Measurements from ENCODE around the gene POC1B.
A peak's percentile ranks its signal among the peaks of the same experiment; 100 is the strongest.

POC1B gene

GRCh38 chr12:89523843-89524540 lies 1.9 kb downstream of the POC1B start:
- no peak for DNase-seq (ENCODE audit: low read depth)
- peak overlapping the region; percentile 88 for H3K4me3 ChIP-seq (ENCODE audit: low read depth, low read length)
- TF ChIP-seq MYC (IDR thresholded peaks at IDR 0.05; ENCODE audit: low read depth, low read length), result no peak
- TF ChIP-seq, protein P1, sequence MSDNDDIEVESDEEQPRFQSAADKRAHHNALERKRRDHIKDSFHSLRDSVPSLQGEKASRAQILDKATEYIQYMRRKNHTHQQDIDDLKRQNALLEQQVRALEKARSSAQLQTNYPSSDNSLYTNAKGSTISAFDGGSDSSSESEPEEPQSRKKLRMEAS (IDR thresholded peaks at IDR 0.05; ENCODE audit: low read depth, low read length), result no peak
- TF ChIP-seq, protein P2, sequence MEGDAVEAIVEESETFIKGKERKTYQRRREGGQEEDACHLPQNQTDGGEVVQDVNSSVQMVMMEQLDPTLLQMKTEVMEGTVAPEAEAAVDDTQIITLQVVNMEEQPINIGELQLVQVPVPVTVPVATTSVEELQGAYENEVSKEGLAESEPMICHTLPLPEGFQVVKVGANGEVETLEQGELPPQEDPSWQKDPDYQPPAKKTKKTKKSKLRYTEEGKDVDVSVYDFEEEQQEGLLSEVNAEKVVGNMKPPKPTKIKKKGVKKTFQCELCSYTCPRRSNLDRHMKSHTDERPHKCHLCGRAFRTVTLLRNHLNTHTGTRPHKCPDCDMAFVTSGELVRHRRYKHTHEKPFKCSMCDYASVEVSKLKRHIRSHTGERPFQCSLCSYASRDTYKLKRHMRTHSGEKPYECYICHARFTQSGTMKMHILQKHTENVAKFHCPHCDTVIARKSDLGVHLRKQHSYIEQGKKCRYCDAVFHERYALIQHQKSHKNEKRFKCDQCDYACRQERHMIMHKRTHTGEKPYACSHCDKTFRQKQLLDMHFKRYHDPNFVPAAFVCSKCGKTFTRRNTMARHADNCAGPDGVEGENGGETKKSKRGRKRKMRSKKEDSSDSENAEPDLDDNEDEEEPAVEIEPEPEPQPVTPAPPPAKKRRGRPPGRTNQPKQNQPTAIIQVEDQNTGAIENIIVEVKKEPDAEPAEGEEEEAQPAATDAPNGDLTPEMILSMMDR (IDR thresholded peaks at IDR 0.05; ENCODE audit: low read depth, low read length), result no peak
- TF ChIP-seq POLR2A (IDR thresholded peaks at IDR 0.05; ENCODE audit: extremely low read depth, insufficient read length), result no peak

DNA sequence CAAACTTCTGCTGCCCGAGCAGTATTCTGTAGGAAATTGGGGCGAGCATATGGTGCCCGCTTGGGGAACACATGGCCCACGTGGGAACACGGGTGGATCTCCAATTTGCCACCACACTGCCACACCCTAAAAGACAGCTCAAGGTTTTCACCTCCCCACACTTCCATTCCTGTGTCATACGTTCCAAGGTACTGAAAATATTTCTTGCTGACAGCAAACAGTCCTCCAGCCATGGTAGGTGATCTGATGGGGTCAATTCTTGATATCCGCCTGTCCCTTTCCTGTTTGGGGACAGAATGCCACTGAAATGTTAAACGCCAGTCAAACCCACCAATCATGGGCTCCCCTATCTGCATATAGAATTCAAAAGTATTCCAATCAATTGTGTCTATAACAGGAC lies 2.5 kb downstream of the POC1B start:
- TF ChIP-seq, protein P2 (IDR thresholded peaks at IDR 0.05; ENCODE audit: low read depth, low read length), result no peak
- TF ChIP-seq POLR2A (IDR thresholded peaks at IDR 0.05; ENCODE audit: extremely low read depth, insufficient read length) (no peak), MYC (IDR thresholded peaks at IDR 0.05; ENCODE audit: low read depth, low read length) (no peak)
- TF ChIP-seq, protein P1 (IDR thresholded peaks at IDR 0.05; ENCODE audit: low read depth, low read length), result no peak
- no peak for DNase-seq (ENCODE audit: low read depth)
- H3K4me3 ChIP-seq (ENCODE audit: low read depth, low read length), result peak overlapping the region; percentile 88

- DNase-seq (ENCODE audit: low read depth), result no peak
- peak overlapping the region; percentile 16 for H3K4me3 ChIP-seq (ENCODE audit: low read depth, low read length)
- TF ChIP-seq MYC (IDR thresholded peaks at IDR 0.05; ENCODE audit: low read depth, low read length), result no peak
- TF ChIP-seq, protein P2 (IDR thresholded peaks at IDR 0.05; ENCODE audit: low read depth, low read length), result no peak
- no peak for TF ChIP-seq POLR2A (IDR thresholded peaks at IDR 0.05; ENCODE audit: extremely low read depth, insufficient read length)
- TF ChIP-seq, protein P1 (IDR thresholded peaks at IDR 0.05; ENCODE audit: low read depth, low read length), result no peak
Observed at GRCh38 chr12:89521364-89522223, 4.3 kb downstream of the POC1B start.

- no peak overlapping the region for H3K4me3 ChIP-seq (ENCODE audit: low read depth, low read length)
- no peak for DNase-seq (ENCODE audit: low read depth)
- TF ChIP-seq POLR2A (IDR thresholded peaks at IDR 0.05; ENCODE audit: extremely low read depth, insufficient read length) (no peak), MYC (IDR thresholded peaks at IDR 0.05; ENCODE audit: low read depth, low read length) (no peak)
- TF ChIP-seq, protein P2 (IDR thresholded peaks at IDR 0.05; ENCODE audit: low read depth, low read length), result no peak
- TF ChIP-seq, protein P1 (IDR thresholded peaks at IDR 0.05; ENCODE audit: low read depth, low read length), result no peak
Observed at GRCh38 chr12:89517720-89518119, 8.1 kb downstream of the POC1B start.

DNA sequence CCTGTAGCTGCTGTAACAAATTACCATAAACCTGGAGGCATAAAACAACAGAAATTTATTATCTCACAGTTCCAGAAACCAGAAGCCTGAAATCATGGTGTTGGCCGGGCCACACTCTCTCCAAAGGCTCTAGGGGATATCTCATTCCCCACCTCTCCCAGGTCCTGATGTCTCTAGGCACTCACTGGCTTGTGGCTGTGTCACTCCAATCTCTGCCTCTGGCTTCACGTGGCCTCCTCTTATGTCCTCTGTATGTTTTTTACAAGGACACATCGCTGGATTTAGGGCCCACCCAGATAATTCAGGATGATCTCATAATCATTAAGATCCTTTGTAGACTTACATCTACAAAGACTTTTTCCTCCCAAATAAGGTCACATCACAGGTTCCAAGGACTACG lies 9.2 kb downstream of the POC1B start:
- no peak overlapping the region for H3K4me3 ChIP-seq (ENCODE audit: low read depth, low read length)
- TF ChIP-seq, protein P1 (IDR thresholded peaks at IDR 0.05; ENCODE audit: low read depth, low read length), result no peak
- no peak for TF ChIP-seq MYC (IDR thresholded peaks at IDR 0.05; ENCODE audit: low read depth, low read length)
- no peak for TF ChIP-seq POLR2A (IDR thresholded peaks at IDR 0.05; ENCODE audit: extremely low read depth, insufficient read length)
- TF ChIP-seq, protein P2 (IDR thresholded peaks at IDR 0.05; ENCODE audit: low read depth, low read length), result no peak
- DNase-seq (ENCODE audit: low read depth), result no peak

Data from NB4 (cell line).